ENCODE data around the gene ST7L.

Gene ST7L

GRCh38 chr1:112515311-112516009 lies 103.5 kb downstream of the ST7L start:
- peaks cover 18% of the 10 kb centered on the region for H3K4me1 ChIP-seq (ENCODE audit: insufficient read depth, low read length)
- H3K36me3 ChIP-seq (ENCODE audit: insufficient read depth, low read length), result no peaks in the 10 kb centered on the region
- H3K27me3 ChIP-seq (ENCODE audit: insufficient read depth, low read length), result no peaks in the 10 kb centered on the region
- H3K9me3 ChIP-seq (ENCODE audit: low read length), result no peaks in the 10 kb centered on the region
- no peak overlapping the region for H3K4me3 ChIP-seq (ENCODE audit: low read length)
- no peak overlapping the region for H2AFZ ChIP-seq (ENCODE audit: low read depth, low read length)

DNA sequence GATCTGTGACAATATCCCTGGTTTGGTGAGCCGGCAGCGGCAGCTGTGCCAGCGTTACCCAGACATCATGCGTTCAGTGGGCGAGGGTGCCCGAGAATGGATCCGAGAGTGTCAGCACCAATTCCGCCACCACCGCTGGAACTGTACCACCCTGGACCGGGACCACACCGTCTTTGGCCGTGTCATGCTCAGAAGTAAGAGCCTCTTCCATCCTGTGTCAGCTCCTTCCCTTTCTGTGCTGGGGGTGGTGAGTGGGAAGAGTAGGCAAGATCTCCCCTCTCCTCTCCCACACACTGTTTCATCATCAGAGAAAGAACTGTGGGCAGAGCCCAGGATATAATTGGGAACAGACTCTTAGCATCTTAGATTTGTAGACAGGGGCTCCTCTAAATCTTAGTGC lies 104.0 kb downstream of the ST7L start:
- H2AFZ ChIP-seq (ENCODE audit: low read depth, low read length), result no peak overlapping the region
- H3K4me3 ChIP-seq (ENCODE audit: low read length), result no peak overlapping the region
- no peaks in the 10 kb centered on the region for H3K27me3 ChIP-seq (ENCODE audit: insufficient read depth, low read length)
- no peaks in the 10 kb centered on the region for H3K36me3 ChIP-seq (ENCODE audit: insufficient read depth, low read length)
- no peaks in the 10 kb centered on the region for H3K9me3 ChIP-seq (ENCODE audit: low read length)
- peaks cover 18% of the 10 kb centered on the region for H3K4me1 ChIP-seq (ENCODE audit: insufficient read depth, low read length)

- Histone ChIP-seq H3K27me3 (ENCODE audit: insufficient read depth, low read length) (no peaks in the 10 kb centered on the region), H2AFZ (ENCODE audit: low read depth, low read length) (no peak overlapping the region), H3K9me3 (ENCODE audit: low read length) (no peaks in the 10 kb centered on the region), H3K4me3 (ENCODE audit: low read length) (no peak overlapping the region), H3K36me3 (ENCODE audit: insufficient read depth, low read length) (no peaks in the 10 kb centered on the region), H3K4me1 (ENCODE audit: insufficient read depth, low read length) (peaks cover 19% of the 10 kb centered on the region)
These were observed 105.7 kb downstream of the ST7L start for GRCh38 chr1:112513112-112513870.

DNA sequence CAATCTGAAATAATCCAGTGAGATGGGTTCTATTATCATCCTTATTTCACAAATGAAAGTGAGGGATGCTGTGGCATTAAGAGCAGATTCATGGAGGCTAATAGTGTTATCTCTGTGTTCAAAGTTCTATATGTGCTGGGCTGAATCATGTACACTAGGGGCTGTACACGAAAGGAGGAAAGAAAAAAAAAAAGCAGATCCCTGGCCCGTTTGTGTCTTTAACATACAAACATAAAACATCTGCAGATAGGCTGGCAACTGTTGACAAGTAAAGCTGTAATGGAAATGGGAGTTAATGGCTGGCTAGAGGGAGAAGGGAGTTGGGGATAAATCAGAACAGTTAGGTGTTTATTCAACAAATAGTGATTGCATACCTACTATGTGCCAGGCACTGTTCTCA lies 107.0 kb downstream of the ST7L start:
- H3K4me1 ChIP-seq (ENCODE audit: insufficient read depth, low read length), result peaks cover 27% of the 10 kb centered on the region
- no peaks in the 10 kb centered on the region for H3K9me3 ChIP-seq (ENCODE audit: low read length)
- H3K36me3 ChIP-seq (ENCODE audit: insufficient read depth, low read length), result no peaks in the 10 kb centered on the region
- H3K27me3 ChIP-seq (ENCODE audit: insufficient read depth, low read length), result peaks cover 9% of the 10 kb centered on the region
- H3K4me3 ChIP-seq (ENCODE audit: low read length), result no peak overlapping the region
- no peak overlapping the region for H2AFZ ChIP-seq (ENCODE audit: low read depth, low read length)

- peaks cover 10% of the 10 kb centered on the region for H3K27me3 ChIP-seq (ENCODE audit: insufficient read depth, low read length)
- no peaks in the 10 kb centered on the region for H3K9me3 ChIP-seq (ENCODE audit: low read length)
- H3K36me3 ChIP-seq (ENCODE audit: insufficient read depth, low read length), result no peaks in the 10 kb centered on the region
- H3K4me1 ChIP-seq (ENCODE audit: insufficient read depth, low read length), result peaks cover 17% of the 10 kb centered on the region
- H2AFZ ChIP-seq (ENCODE audit: low read depth, low read length), result no peak overlapping the region
- H3K4me3 ChIP-seq (ENCODE audit: low read length), result no peak overlapping the region
These were observed 108.6 kb downstream of the ST7L start for GRCh38 chr1:112510340-112510739.

DNA sequence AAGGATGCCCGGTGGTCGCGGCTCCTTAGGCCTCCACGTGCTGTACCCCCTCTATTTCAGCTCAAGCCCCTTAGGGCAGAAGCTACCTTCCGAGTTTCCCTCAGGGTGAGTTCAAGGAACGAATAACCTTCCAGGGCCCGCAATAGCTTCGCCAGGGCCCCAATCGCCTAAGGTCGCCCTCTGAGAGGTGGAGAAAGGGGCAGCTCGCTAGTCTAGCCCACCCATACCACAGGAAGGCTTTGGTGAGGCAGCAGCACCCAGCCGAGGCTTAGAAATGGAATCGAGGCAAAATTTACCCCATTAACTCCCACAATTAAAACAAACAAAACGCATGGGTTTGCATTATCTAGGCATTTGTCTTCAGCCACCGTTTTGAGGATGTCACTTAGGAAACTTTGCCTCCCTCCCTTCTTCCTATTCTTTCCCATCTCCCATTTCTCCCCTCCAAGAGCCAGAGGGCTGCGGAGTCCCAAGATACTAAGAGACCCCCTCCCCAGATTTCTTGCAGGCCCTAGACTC lies 109.2 kb downstream of the ST7L start:
- no peak overlapping the region for H3K4me3 ChIP-seq (ENCODE audit: low read length)
- no peak overlapping the region for H2AFZ ChIP-seq (ENCODE audit: low read depth, low read length)
- peaks cover 14% of the 10 kb centered on the region for H3K4me1 ChIP-seq (ENCODE audit: insufficient read depth, low read length)
- H3K36me3 ChIP-seq (ENCODE audit: insufficient read depth, low read length), result no peaks in the 10 kb centered on the region
- peaks cover 10% of the 10 kb centered on the region for H3K27me3 ChIP-seq (ENCODE audit: insufficient read depth, low read length)
- no peaks in the 10 kb centered on the region for H3K9me3 ChIP-seq (ENCODE audit: low read length)

DNA sequence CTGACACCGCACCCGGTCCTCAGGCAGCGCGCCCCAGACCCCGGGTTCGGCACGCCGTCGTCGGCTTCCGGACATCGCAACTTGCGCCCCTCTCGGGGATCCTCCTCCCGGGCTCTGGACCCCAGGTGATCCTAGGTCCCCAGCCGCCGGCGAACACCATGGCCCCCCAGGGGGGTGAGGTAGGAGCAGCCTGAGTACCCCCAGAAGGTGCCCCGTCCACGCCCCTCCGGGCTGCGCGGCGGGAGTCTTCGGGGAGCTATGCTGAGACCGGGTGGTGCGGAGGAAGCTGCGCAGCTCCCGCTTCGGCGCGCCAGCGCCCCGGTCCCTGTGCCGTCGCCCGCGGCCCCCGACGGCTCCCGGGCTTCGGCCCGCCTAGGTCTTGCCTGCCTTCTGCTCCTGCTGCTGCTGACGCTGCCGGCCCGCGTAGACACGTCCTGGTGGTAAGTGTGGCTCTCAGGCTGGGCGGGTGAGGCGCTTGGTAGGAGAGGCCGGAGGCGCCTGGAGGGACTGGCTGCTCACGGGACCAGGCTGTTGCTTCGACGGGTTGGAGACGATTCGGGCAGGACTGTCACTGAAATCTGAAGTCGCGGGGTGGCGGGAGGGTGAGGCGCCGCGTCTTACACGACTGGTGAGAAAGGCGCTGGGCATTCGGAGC lies 109.8 kb downstream of the ST7L start:
- Histone ChIP-seq H3K4me1 (ENCODE audit: insufficient read depth, low read length) (peaks cover 18% of the 10 kb centered on the region), H3K4me3 (ENCODE audit: low read length) (no peak overlapping the region), H3K27me3 (ENCODE audit: insufficient read depth, low read length) (peaks cover 10% of the 10 kb centered on the region), H3K36me3 (ENCODE audit: insufficient read depth, low read length) (no peaks in the 10 kb centered on the region), H2AFZ (ENCODE audit: low read depth, low read length) (no peak overlapping the region), H3K9me3 (ENCODE audit: low read length) (no peaks in the 10 kb centered on the region)

- H3K36me3 ChIP-seq (ENCODE audit: insufficient read depth, low read length), result no peaks in the 10 kb centered on the region
- H2AFZ ChIP-seq (ENCODE audit: low read depth, low read length), result peak within 1 kb of the TSS; percentile 71
- peaks cover 19% of the 10 kb centered on the region for H3K4me1 ChIP-seq (ENCODE audit: insufficient read depth, low read length)
- no peaks in the 10 kb centered on the region for H3K9me3 ChIP-seq (ENCODE audit: low read length)
- peaks cover 10% of the 10 kb centered on the region for H3K27me3 ChIP-seq (ENCODE audit: insufficient read depth, low read length)
- H3K4me3 ChIP-seq (ENCODE audit: low read length), result peak within 1 kb of the TSS; percentile 32
These were observed 110.5 kb downstream of the ST7L start, which contains the start of gene WNT2B for GRCh38 chr1:112508278-112509004. Gene WNT2B, plus strand, starts transcription at chr1:112508965. Its CDS starts 298 bp downstream, at chr1:112509263.

DNA sequence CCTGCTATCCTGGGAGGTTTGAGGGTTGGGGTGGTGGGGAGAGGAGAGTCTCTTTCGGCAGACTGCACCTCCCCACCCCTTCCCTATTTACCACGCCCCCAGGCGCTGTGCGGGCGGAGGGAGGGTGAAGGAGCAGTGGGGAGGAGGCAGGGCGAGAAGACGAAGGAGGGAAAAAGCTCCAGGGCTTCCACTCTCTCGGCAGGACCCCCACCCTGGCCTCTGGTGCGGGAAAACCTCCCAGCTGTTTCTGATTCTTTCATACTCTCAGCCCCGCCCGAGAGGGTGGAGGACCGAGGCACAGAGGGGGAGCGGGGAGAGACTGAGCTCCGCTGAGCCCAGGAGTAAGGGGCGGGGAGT lies 111.0 kb downstream of the ST7L start:
- Histone ChIP-seq H3K27me3 (ENCODE audit: insufficient read depth, low read length) (peaks cover 10% of the 10 kb centered on the region), H3K36me3 (ENCODE audit: insufficient read depth, low read length) (no peaks in the 10 kb centered on the region), H3K4me1 (ENCODE audit: insufficient read depth, low read length) (peaks cover 22% of the 10 kb centered on the region), H3K9me3 (ENCODE audit: low read length) (no peaks in the 10 kb centered on the region), H2AFZ (ENCODE audit: low read depth, low read length) (peak overlapping the region; percentile 71), H3K4me3 (ENCODE audit: low read length) (peak overlapping the region; percentile 32)

DNA sequence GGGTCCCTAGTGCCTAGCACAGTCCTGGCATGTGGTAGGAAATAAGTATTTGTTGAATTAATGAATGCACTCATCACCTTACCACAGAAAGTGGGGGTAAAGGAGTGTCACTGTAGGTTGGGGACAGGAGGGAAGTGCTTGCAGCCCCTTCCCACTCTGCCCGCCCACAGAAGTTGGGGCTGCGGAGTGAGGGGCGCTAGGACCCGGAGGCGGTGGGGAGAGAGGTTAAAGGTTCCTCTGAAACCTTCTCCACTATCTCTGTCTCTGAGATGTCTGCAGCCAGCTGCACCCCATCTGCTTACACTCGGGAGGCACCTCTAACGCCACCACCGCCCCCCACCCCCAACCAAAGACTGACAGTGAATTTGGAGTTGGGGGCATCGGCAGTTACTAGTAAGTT lies 111.6 kb downstream of the ST7L start:
- Histone ChIP-seq H3K9me3 (ENCODE audit: low read length) (no peaks in the 10 kb centered on the region), H3K4me1 (ENCODE audit: insufficient read depth, low read length) (peaks cover 27% of the 10 kb centered on the region), H3K36me3 (ENCODE audit: insufficient read depth, low read length) (no peaks in the 10 kb centered on the region), H3K4me3 (ENCODE audit: low read length) (no peak overlapping the region), H3K27me3 (ENCODE audit: insufficient read depth, low read length) (peaks cover 10% of the 10 kb centered on the region), H2AFZ (ENCODE audit: low read depth, low read length) (no peak overlapping the region)

- no peaks in the 10 kb centered on the region for H3K9me3 ChIP-seq (ENCODE audit: low read length)
- H3K4me3 ChIP-seq (ENCODE audit: low read length), result no peak overlapping the region
- peaks cover 30% of the 10 kb centered on the region for H3K4me1 ChIP-seq (ENCODE audit: insufficient read depth, low read length)
- H2AFZ ChIP-seq (ENCODE audit: low read depth, low read length), result no peak overlapping the region
- H3K27me3 ChIP-seq (ENCODE audit: insufficient read depth, low read length), result peaks cover 10% of the 10 kb centered on the region
- H3K36me3 ChIP-seq (ENCODE audit: insufficient read depth, low read length), result no peaks in the 10 kb centered on the region
These were observed 112.2 kb downstream of the ST7L start for GRCh38 chr1:112506731-112507130.

- Histone ChIP-seq H3K9me3 (ENCODE audit: low read length) (no peaks in the 10 kb centered on the region), H2AFZ (ENCODE audit: low read depth, low read length) (no peak overlapping the region), H3K4me3 (ENCODE audit: low read length) (no peak overlapping the region), H3K4me1 (ENCODE audit: insufficient read depth, low read length) (peaks cover 32% of the 10 kb centered on the region), H3K36me3 (ENCODE audit: insufficient read depth, low read length) (no peaks in the 10 kb centered on the region), H3K27me3 (ENCODE audit: insufficient read depth, low read length) (peaks cover 10% of the 10 kb centered on the region)
These were observed 112.6 kb downstream of the ST7L start for GRCh38 chr1:112506306-112506705.
